ENCODE measurements around the gene RNF217. TPM values are rescaled to one million over a fixed set of nuclear protein-coding genes. Genes with fewer than 3 reads are reported as not detected.

Gene RNF217
- total RNA-seq, 2 donors from 2014 or later: 24.0 to 28.1 TPM

GRCh38 chr6:124928851-124929250 lies 33.4 kb upstream of the RNF217 start:
- no peak overlapping the region for H3K9ac ChIP-seq (ENCODE audit: extremely low read depth, low read length, poor library complexity, severe bottlenecking)
- no peaks in the 10 kb centered on the region for H3K9me3 ChIP-seq (ENCODE audit: control insufficient read depth, low read length)
- H3K4me1 Mint-ChIP-seq: no peaks in the 10 kb centered on the region
- no peak for TF ChIP-seq CTCF (conservative IDR thresholded peaks at IDR 0.05)
- H3K4me3 Mint-ChIP-seq: no peak overlapping the region
- H3K9me3 Mint-ChIP-seq: no peaks in the 10 kb centered on the region
- H3K4me1 ChIP-seq (ENCODE audit: control insufficient read depth, insufficient read depth, low read length): no peaks in the 10 kb centered on the region
- 88 to 90% methylated on average over 2 to 4 of the region's 4 CpGs for WGBS, 2 experiments (ENCODE audit: insufficient coverage in 1 of 2, insufficient read length in 1 of 2)
- H3K27ac Mint-ChIP-seq: no peak overlapping the region
- H3K4me3 ChIP-seq (ENCODE audit: low read length): no peak overlapping the region
- H3K27me3 Mint-ChIP-seq (ENCODE audit: insufficient read depth): no peaks in the 10 kb centered on the region
- no peaks in the 10 kb centered on the region for H3K36me3 ChIP-seq (ENCODE audit: control insufficient read depth, insufficient read depth, low read length)
- no peak for DNase-seq
- H3K27me3 ChIP-seq (ENCODE audit: control insufficient read depth, insufficient read depth, low read length, poor library complexity, severe bottlenecking): no peaks in the 10 kb centered on the region
- H3K27ac ChIP-seq (ENCODE audit: low read depth, low read length): no peak overlapping the region
- H3K36me3 Mint-ChIP-seq (ENCODE audit: low read depth): no peaks in the 10 kb centered on the region

- no peaks in the 10 kb centered on the region for H3K9me3 ChIP-seq (ENCODE audit: control insufficient read depth, low read length)
- no peaks in the 10 kb centered on the region for H3K4me1 ChIP-seq (ENCODE audit: control insufficient read depth, insufficient read depth, low read length)
- no peak overlapping the region for H3K27ac Mint-ChIP-seq
- H3K27me3 Mint-ChIP-seq (ENCODE audit: insufficient read depth): no peaks in the 10 kb centered on the region
- no peak overlapping the region for H3K27ac ChIP-seq (ENCODE audit: low read depth, low read length)
- H3K9me3 Mint-ChIP-seq: peaks cover 6% of the 10 kb centered on the region
- no peak for TF ChIP-seq CTCF (conservative IDR thresholded peaks at IDR 0.05)
- 94% methylated on average over 6 of the region's 6 CpGs; no CpG with 5 or more reads in 1 of the 2 experiments for WGBS, 2 experiments (ENCODE audit: insufficient coverage in 1 of 2, insufficient read length in 1 of 2)
- no peaks in the 10 kb centered on the region for H3K27me3 ChIP-seq (ENCODE audit: control insufficient read depth, insufficient read depth, low read length, poor library complexity, severe bottlenecking)
- H3K9ac ChIP-seq (ENCODE audit: extremely low read depth, low read length, poor library complexity, severe bottlenecking): no peak overlapping the region
- no peak overlapping the region for H3K4me3 ChIP-seq (ENCODE audit: low read length)
- H3K36me3 Mint-ChIP-seq (ENCODE audit: low read depth): no peaks in the 10 kb centered on the region
- H3K36me3 ChIP-seq (ENCODE audit: control insufficient read depth, insufficient read depth, low read length): no peaks in the 10 kb centered on the region
- H3K4me1 Mint-ChIP-seq: no peaks in the 10 kb centered on the region
- no peak for DNase-seq
- no peak overlapping the region for H3K4me3 Mint-ChIP-seq
Measured at GRCh38 chr6:124937645-124938044, 24.6 kb upstream of the RNF217 start.

- H3K27ac ChIP-seq (ENCODE audit: low read depth, low read length): no peak overlapping the region
- H3K4me3 Mint-ChIP-seq: no peak overlapping the region
- H3K4me3 ChIP-seq (ENCODE audit: low read length): no peak overlapping the region
- no peak for TF ChIP-seq CTCF (conservative IDR thresholded peaks at IDR 0.05)
- no peaks in the 10 kb centered on the region for H3K27me3 ChIP-seq (ENCODE audit: control insufficient read depth, insufficient read depth, low read length, poor library complexity, severe bottlenecking)
- H3K4me1 ChIP-seq (ENCODE audit: control insufficient read depth, insufficient read depth, low read length): no peaks in the 10 kb centered on the region
- no peaks in the 10 kb centered on the region for H3K4me1 Mint-ChIP-seq
- H3K36me3 ChIP-seq (ENCODE audit: control insufficient read depth, insufficient read depth, low read length): no peaks in the 10 kb centered on the region
- no peaks in the 10 kb centered on the region for H3K9me3 Mint-ChIP-seq
- H3K27ac Mint-ChIP-seq: no peak overlapping the region
- no peak overlapping the region for H3K9ac ChIP-seq (ENCODE audit: extremely low read depth, low read length, poor library complexity, severe bottlenecking)
- H3K9me3 ChIP-seq (ENCODE audit: control insufficient read depth, low read length): no peaks in the 10 kb centered on the region
- no peaks in the 10 kb centered on the region for H3K36me3 Mint-ChIP-seq (ENCODE audit: low read depth)
- no peak for DNase-seq
- no peaks in the 10 kb centered on the region for H3K27me3 Mint-ChIP-seq (ENCODE audit: insufficient read depth)
Measured at GRCh38 chr6:124941259-124941658, 21.0 kb upstream of the RNF217 start.
